CD4-positive, alpha-beta T cell treated with Interferon alpha-2 for 1 hour (primary cell): Measurements from ENCODE around the gene ZNRF2.
"Not testable (repeated sequence)": the region's sequence is repeated elsewhere in the genome, so short reads cannot be mapped to it uniquely, and the experiment has no call there.

ENCODE experiments used
- DNase-seq, 2 donors: peaks; one replicate each; pipeline ENCODE4 v3.0.0-alpha.2; 2020 to 2022

The ZNRF2 gene

GRCh38 chr7:30290317-30290716 lies 5.9 kb downstream of the ZNRF2 start:
- not testable (repeated sequence) for DNase-seq

GRCh38 chr7:30292416-30293038 lies 8.1 kb downstream of the ZNRF2 start:
- not testable (repeated sequence) for DNase-seq

GRCh38 chr7:30296304-30296703 lies 11.9 kb downstream of the ZNRF2 start:
- not testable (repeated sequence) for DNase-seq

- not testable (repeated sequence) for DNase-seq
These were observed 13.1 kb downstream of the ZNRF2 start for GRCh38 chr7:30297499-30297898.

GRCh38 chr7:30298409-30298808 lies 14.0 kb downstream of the ZNRF2 start:
- DNase-seq = not testable (repeated sequence)

DNA sequence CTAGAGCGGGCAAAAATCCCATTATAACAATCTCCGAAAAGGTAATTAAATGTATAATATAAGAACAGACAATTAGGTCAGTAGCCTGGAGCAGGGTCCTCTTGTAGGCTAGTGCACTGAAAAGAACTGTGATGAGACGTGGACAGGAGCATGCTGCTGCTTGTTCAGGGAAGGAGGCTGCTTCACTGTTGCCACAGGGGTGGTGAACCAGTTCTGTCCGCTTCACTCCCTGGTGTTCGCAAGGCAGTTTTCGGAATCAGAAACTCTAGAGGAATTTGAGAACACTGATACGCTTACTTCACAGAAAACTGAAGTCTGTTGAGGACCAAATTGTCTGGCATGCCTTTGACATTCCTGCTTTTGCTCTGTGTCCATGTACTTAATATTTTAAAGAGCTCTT lies 17.4 kb downstream of the ZNRF2 start:
- DNase-seq = no peak

GRCh38 chr7:30302656-30303311 lies 18.4 kb downstream of the ZNRF2 start:
- no peak for DNase-seq

GRCh38 chr7:30303312-30304039 lies 19.1 kb downstream of the ZNRF2 start:
- no peak for DNase-seq

GRCh38 chr7:30304177-30304884 lies 19.9 kb downstream of the ZNRF2 start:
- DNase-seq = no peak

GRCh38 chr7:30306976-30307375 lies 22.6 kb downstream of the ZNRF2 start:
- DNase-seq = no peak

GRCh38 chr7:30308389-30308788 lies 24.0 kb downstream of the ZNRF2 start:
- no peak for DNase-seq

- no peak for DNase-seq
These were observed 24.9 kb downstream of the ZNRF2 start for GRCh38 chr7:30309302-30309701.

DNA sequence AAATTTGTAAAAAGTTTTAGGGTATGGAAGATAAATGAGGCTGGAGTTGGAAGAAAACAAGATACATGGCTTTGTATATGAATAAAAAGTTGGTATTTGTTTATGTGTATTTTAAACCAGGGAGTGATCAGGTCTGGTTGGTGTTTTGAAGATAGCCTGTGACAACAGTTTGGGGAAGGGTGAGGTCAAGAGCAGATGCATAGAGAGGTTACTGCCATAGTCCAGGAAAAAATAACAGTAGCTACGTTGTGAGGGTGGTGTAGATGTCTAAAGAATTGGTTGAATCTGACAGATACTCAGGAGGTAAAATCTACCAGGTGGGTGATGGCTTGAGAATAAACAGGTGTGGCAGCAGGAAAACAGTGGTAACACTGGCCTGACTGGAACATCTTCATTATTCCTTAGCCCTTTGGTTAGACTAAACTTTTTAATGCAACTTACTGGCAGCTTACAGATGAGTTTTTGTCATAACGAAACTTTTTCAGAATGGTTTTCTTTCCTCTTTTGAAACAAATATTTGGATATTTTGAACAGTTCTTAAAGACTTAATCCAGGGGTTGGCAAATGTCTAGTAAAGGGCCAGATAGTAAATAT lies 25.5 kb downstream of the ZNRF2 start:
- no peak for DNase-seq

DNA sequence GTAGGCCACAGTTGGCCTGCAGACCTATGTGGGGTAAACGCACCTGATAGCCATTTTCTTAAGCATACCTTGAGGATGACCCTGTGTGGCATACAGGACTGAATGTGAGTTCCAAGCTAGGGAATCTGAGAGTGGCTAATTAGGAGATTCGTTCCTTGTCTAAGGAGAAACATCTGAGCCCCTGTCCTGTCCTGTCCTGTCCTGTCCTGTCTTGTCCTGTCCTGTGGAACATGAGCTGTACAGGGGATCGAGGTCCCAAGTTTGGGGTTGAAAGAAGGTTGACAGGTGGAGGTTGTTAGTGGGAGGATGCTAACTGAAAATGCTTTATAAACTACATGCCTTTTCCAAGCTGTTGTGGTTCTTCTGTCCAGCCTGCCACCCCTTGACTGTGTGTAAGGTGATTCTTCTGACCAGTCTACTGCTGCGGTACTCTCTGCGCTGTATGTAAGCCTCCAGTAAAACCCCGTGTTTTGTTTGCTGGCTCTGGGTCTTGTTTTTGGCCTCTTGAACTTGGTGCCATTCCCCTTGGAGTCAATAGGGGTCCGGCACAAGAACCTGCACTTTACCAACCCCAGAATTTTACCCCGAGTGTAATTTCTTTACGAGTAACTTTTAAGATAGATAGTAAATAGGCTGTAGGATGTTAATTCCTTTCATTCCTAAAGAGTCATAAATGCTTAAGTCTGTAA lies 26.4 kb downstream of the ZNRF2 start:
- no peak for DNase-seq

GRCh38 chr7:30312178-30312577 lies 27.8 kb downstream of the ZNRF2 start:
- no peak for DNase-seq

GRCh38 chr7:30313348-30313747 lies 29.0 kb downstream of the ZNRF2 start:
- no peak for DNase-seq

GRCh38 chr7:30313793-30314192 lies 29.4 kb downstream of the ZNRF2 start:
- no peak for DNase-seq

DNA sequence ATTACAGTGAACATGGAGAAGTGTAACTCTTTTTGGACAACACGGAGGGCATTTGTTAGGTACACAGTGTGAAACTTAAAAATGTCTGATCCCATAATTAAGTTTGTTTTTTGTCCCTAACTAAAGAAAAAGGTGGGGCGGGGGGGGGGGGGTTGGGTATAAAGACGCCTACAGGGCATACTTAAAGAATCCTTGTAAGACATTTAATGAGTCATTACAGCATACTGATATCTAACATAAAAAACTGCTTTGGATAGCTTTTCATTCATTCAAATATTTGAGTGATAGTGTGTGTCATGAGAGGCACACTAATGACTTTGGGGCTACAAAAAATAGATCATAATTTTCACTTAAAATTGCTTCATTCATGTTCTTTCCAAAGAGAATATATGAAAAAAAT lies 31.2 kb downstream of the ZNRF2 start:
- no peak for DNase-seq

DNA sequence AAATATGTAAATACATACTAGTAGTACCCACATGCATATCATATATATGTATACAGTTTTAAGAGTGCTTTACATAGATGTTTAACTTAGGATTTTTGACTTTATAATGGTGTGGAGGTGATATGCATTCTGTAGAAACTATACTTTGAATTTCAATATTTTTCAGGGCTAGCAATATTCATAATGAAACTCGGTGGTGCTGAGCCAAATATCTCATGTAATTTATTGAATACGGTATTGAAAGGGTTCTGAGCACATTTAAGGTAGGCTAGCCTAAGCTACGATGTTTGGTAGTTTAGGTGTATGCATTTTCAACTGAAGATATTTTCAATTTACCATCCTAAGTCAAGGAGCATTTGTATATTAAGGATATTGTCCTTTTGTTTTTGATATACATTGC lies 36.0 kb downstream of the ZNRF2 start:
- no peak for DNase-seq

GRCh38 chr7:30321089-30321881 lies 36.9 kb downstream of the ZNRF2 start:
- DNase-seq = no peak

DNA sequence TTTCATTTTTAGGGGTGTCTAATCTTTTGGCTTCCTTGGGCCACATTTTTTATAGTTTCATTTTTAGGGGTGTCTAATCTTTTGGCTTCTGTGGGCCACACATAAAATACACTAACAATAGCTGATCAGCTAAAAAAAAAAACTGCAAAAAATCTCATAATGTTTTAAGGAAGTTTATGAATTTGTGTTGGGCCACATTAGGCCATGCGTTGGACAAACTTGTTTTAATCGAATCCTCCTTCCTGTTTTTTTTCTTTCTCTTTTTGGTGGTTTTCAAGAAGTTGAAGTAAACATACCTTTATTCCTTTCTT lies 37.4 kb downstream of the ZNRF2 start:
- peak in 1 of 2 donors; percentile 58 for DNase-seq
